ENCODE data around the gene LRRC4.

- TF ChIP-seq POLR2A (IDR thresholded peaks at IDR 0.05) = no peak
- no peak for TF ChIP-seq CTCF (IDR thresholded peaks at IDR 0.05 in 8 of 11, conservative IDR thresholded peaks at IDR 0.05 in 3 of 11)
- no peak for TF ChIP-seq POLR2AphosphoS5 (IDR thresholded peaks at IDR 0.05)
These were observed 47.4 kb downstream of the LRRC4 start for GRCh38 chr7:127983804-127984332.

Measured in spleen (tissue), 7 donors.